DMS153 treated with DMSO at 0.1 percent for 48 hours (cell line): ENCODE measurements around the gene GFI1.
"Not testable (repeated sequence)": the region's sequence is repeated elsewhere in the genome, so short reads cannot be mapped to it uniquely, and the experiment has no call there.

ENCODE experiments used
- DNase-seq: peaks from one replicate; lab custom pipeline; 2025; ENCODE audit not compliant: unreplicated experiment; lab: John Stamatoyannopoulos, UW

GFI1 gene

GRCh38 chr1:92486251-92487077 is at the start of gene GFI1:
Gene GFI1 (minus strand): TSS chr1:92486925. CDS start chr1:92483487, 3,438 bp downstream.
- DNase-seq, result peak; percentile 5

- DNase-seq, result not testable (repeated sequence)
Measured at GRCh38 chr1:92532371-92532770, 45.6 kb upstream of the GFI1 start.

GRCh38 chr1:92531939-92532338 is 45.2 kb upstream of the GFI1 start:
- not testable (repeated sequence) for DNase-seq

GRCh38 chr1:92527670-92528069 is 40.9 kb upstream of the GFI1 start:
- no peak for DNase-seq

GRCh38 chr1:92524944-92525590 is 38.3 kb upstream of the GFI1 start:
- not testable (repeated sequence) for DNase-seq

GRCh38 chr1:92519043-92519442 is 32.3 kb upstream of the GFI1 start:
- DNase-seq, result no peak

GRCh38 chr1:92516574-92516973 is 29.8 kb upstream of the GFI1 start:
- DNase-seq, result no peak

- no peak for DNase-seq
Measured at GRCh38 chr1:92515796-92516201, 29.1 kb upstream of the GFI1 start.

GRCh38 chr1:92511541-92511940 is 24.8 kb upstream of the GFI1 start:
- no peak for DNase-seq

GRCh38 chr1:92509619-92510018 is 22.9 kb upstream of the GFI1 start:
- DNase-seq, result no peak

GRCh38 chr1:92505015-92505692 is 18.4 kb upstream of the GFI1 start:
- no peak for DNase-seq

- no peak for DNase-seq
Measured at GRCh38 chr1:92504291-92505014, 17.7 kb upstream of the GFI1 start.

- DNase-seq, result no peak
Measured at GRCh38 chr1:92503926-92504285, 17.2 kb upstream of the GFI1 start.

- DNase-seq, result no peak
Measured at GRCh38 chr1:92503043-92503925, 16.6 kb upstream of the GFI1 start.

- no peak for DNase-seq
Measured at GRCh38 chr1:92502247-92502646, 15.5 kb upstream of the GFI1 start.

GRCh38 chr1:92500552-92500951 is 13.8 kb upstream of the GFI1 start:
- no peak for DNase-seq

GRCh38 chr1:92495392-92496063 is 8.8 kb upstream of the GFI1 start:
- DNase-seq, result no peak

GRCh38 chr1:92494485-92495141 is 7.9 kb upstream of the GFI1 start:
- DNase-seq, result no peak

- no peak for DNase-seq
Measured at GRCh38 chr1:92493139-92493538, 6.4 kb upstream of the GFI1 start.
